IMR-90 (cell line): ENCODE results near the gene MAML2. TPM values are rescaled to one million over a fixed set of nuclear protein-coding genes. Genes with fewer than 3 reads are reported as not detected.

Experiments
- ATAC-seq: fragments of 200-7000 bp; cut with Tn5 transposase; 2 replicates; pipeline ENCODE4 v1.9.1; 2020; ENCODE audit warnings: low read depth, mild to moderate bottlenecking, moderate library complexity
- BruUV-seq: library from RNA; stranded (reverse); fragments of 400-500 nt; replicated peaks from 2 replicates; lab custom pipeline; 2021; lab: Mats Ljungman, UMichigan
- CTCF ChIA-PET: fragments of 300-600 bp; formaldehyde crosslinking; extraction: SDS; loops from one replicate; lab custom pipeline; 2021; ENCODE audit warnings: antibody characterized with exemption; lab: Yijun Ruan, JAX
- POLR2A ChIA-PET: fragments of 300-600 bp; sonication (Branson Sonifier 250); formaldehyde crosslinking; loops from one replicate; lab custom pipeline; 2022; ENCODE audit warnings: antibody characterized with exemption; ENCODE audit not compliant: unreplicated experiment; lab: Charles Lee
- DNase-seq: peaks from one replicate; pipeline ENCODE4 v3.0.0; 2013
- H2AFZ ChIP-seq: replicated peaks from 2 replicates; pipeline ENCODE3; 2013; ENCODE audit warnings: low read length, mild to moderate bottlenecking; ENCODE audit not compliant: poor library complexity
- H2AK5ac ChIP-seq: 2 replicates; pipeline ENCODE4 v1.6.1; 2013; ENCODE audit warnings: low read depth, low read length, inconsistent platforms
- H2AK9ac ChIP-seq: replicated peaks from 2 replicates; pipeline ENCODE3; 2013; ENCODE audit warnings: mild to moderate bottlenecking, low read depth, low read length, moderate library complexity; ENCODE audit not compliant: poor library complexity
- H2BK120ac ChIP-seq: 2 replicates; pipeline ENCODE4 v1.6.1; 2013; ENCODE audit warnings: low read depth, low read length, inconsistent platforms
- H2BK15ac ChIP-seq: 3 replicates; pipeline ENCODE4 v1.6.1; 2013; ENCODE audit warnings: low read depth, low read length, inconsistent platforms
- H2BK20ac ChIP-seq: 2 replicates; pipeline ENCODE4 v1.6.1; 2013; ENCODE audit warnings: low read depth, mild to moderate bottlenecking, inconsistent platforms, low read length, moderate library complexity
- H2BK5ac ChIP-seq: 2 replicates; pipeline ENCODE4 v1.6.1; 2013; ENCODE audit warnings: mild to moderate bottlenecking, low read depth, low read length, inconsistent platforms; ENCODE audit not compliant: poor library complexity, severe bottlenecking
- H3K14ac ChIP-seq: replicated peaks from 2 replicates; pipeline ENCODE4 v1.6.1; 2013; ENCODE audit warnings: low read depth, low read length, inconsistent platforms
- H3K18ac ChIP-seq: 2 replicates; pipeline ENCODE4 v1.6.1; 2013; ENCODE audit warnings: low read depth, low read length, control low read depth
- H3K23ac ChIP-seq: 2 replicates; pipeline ENCODE4 v1.6.1; 2013; ENCODE audit warnings: low read depth, low read length, inconsistent platforms
- H3K27ac ChIP-seq: 2 replicates; pipeline ENCODE4 v1.5.1; 2013; ENCODE audit warnings: mild to moderate bottlenecking, control low read depth, low read length; ENCODE audit not compliant: insufficient read depth
- H3K27me3 ChIP-seq: 2 replicates; pipeline ENCODE4 v1.6.1; 2013; ENCODE audit warnings: low read length; ENCODE audit not compliant: control insufficient read depth, insufficient read depth
- H3K36me3 ChIP-seq: 2 replicates; pipeline ENCODE4 v1.6.1; 2013; ENCODE audit warnings: low read length, mixed read lengths; ENCODE audit not compliant: control insufficient read depth, insufficient read depth
- H3K4ac ChIP-seq: 2 replicates; pipeline ENCODE4 v1.6.1; 2013; ENCODE audit warnings: low read depth, low read length, inconsistent platforms
- H3K4me1 ChIP-seq: 2 replicates; pipeline ENCODE4 v1.6.1; 2013; ENCODE audit warnings: low read length, mixed read lengths; ENCODE audit not compliant: control insufficient read depth, insufficient read depth
- H3K4me2 ChIP-seq: 2 replicates; pipeline ENCODE4 v1.6.1; 2013; ENCODE audit warnings: low read depth, mild to moderate bottlenecking, control low read depth, low read length, moderate library complexity
- H3K4me3 ChIP-seq: 2 replicates; pipeline ENCODE4 v1.5.1; 2013; ENCODE audit warnings: low read depth, mild to moderate bottlenecking, control low read depth, low read length, moderate library complexity; ENCODE audit not compliant: insufficient read depth
- H3K56ac ChIP-seq: 2 replicates; pipeline ENCODE4 v1.6.1; 2013; ENCODE audit warnings: low read length, inconsistent platforms; ENCODE audit not compliant: insufficient read depth; ENCODE audit errors: extremely low read depth
- H3K79me1 ChIP-seq, 2 experiments: 2 replicates each; pipeline ENCODE4 v1.6.1; 2013; ENCODE audit warnings: low read length in 2 of 2, inconsistent platforms in 1 of 2, low read depth in 1 of 2
- H3K9ac ChIP-seq: 2 replicates; pipeline ENCODE4 v1.6.1; 2013; ENCODE audit warnings: low read depth, low read length, control low read depth
- H3K9me1 ChIP-seq: 2 replicates; pipeline ENCODE4 v1.6.1; 2013; ENCODE audit warnings: low read length, inconsistent platforms; ENCODE audit not compliant: insufficient read depth
- H3K9me3 ChIP-seq: 2 replicates; pipeline ENCODE4 v1.6.1; 2013; ENCODE audit warnings: low read length; ENCODE audit not compliant: control insufficient read depth, insufficient read depth
- H4K20me1 ChIP-seq: 2 replicates; pipeline ENCODE4 v1.6.1; 2013; ENCODE audit warnings: low read length, inconsistent platforms; ENCODE audit not compliant: insufficient read depth
- H4K5ac ChIP-seq: 2 replicates; pipeline ENCODE4 v1.6.1; 2013; ENCODE audit warnings: mild to moderate bottlenecking, low read depth, low read length, control low read depth
- H4K8ac ChIP-seq, 2 experiments: 2 replicates each; pipeline ENCODE4 v1.6.1; 2013; ENCODE audit warnings: low read depth in 2 of 2, low read length in 2 of 2, control low read depth in 1 of 2, inconsistent platforms in 1 of 2
- H4K91ac ChIP-seq: 2 replicates; pipeline ENCODE4 v1.6.1; 2013; ENCODE audit warnings: low read depth, low read length, inconsistent platforms; ENCODE audit not compliant: insufficient read depth
- BHLHE40 ChIP-seq: fragments of 150-350 bp; IDR thresholded peaks from 2 replicates; pipeline ENCODE4 v1.6.1; 2016; ENCODE audit warnings: mild to moderate bottlenecking, low read depth, low read length
- CEBPB ChIP-seq: IDR thresholded peaks from 2 replicates; pipeline ENCODE4 v1.6.1; 2012; ENCODE audit warnings: low read depth, low read length, improper control_type of control experiment
- CHD1 ChIP-seq: IDR thresholded peaks from 2 replicates; pipeline ENCODE4 v1.6.1; 2012; ENCODE audit warnings: low read depth, low read length, improper control_type of control experiment
- CTCF ChIP-seq: conservative IDR thresholded peaks from 2 replicates; pipeline ENCODE4 v1.5.1; 2012; ENCODE audit warnings: mild to moderate bottlenecking, low read depth, low read length, improper control_type of control experiment
- FOS ChIP-seq: fragments of 150-350 bp; IDR thresholded peaks from 2 replicates; pipeline ENCODE4 v1.6.1; 2016; ENCODE audit warnings: low read depth, low read length
- MAFK ChIP-seq: IDR thresholded peaks from 2 replicates; pipeline ENCODE4 v1.6.1; 2012; ENCODE audit warnings: low read depth, low read length, improper control_type of control experiment
- MAZ ChIP-seq: IDR thresholded peaks from 2 replicates; pipeline ENCODE4 v1.6.1; 2012; ENCODE audit warnings: low read depth, mild to moderate bottlenecking, low read length, improper control_type of control experiment, moderate library complexity, borderline replicate concordance
- MXI1 ChIP-seq: IDR thresholded peaks from 2 replicates; pipeline ENCODE4 v1.6.1; 2012; ENCODE audit warnings: low read depth, mild to moderate bottlenecking, low read length, moderate library complexity, borderline replicate concordance
- NFE2L2 ChIP-seq: fragments of 150-350 bp; IDR thresholded peaks from 2 replicates; pipeline ENCODE4 v1.6.1; 2016; ENCODE audit warnings: low read depth, mild to moderate bottlenecking, low read length
- POLR2A ChIP-seq: IDR thresholded peaks from 2 replicates; pipeline ENCODE4 v1.6.1; 2012; ENCODE audit warnings: mild to moderate bottlenecking, low read depth, low read length
- RAD21 ChIP-seq: IDR thresholded peaks from 2 replicates; pipeline ENCODE4 v1.6.1; 2012; ENCODE audit warnings: low read length, improper control_type of control experiment
- RCOR1 ChIP-seq: IDR thresholded peaks from 2 replicates; pipeline ENCODE4 v1.6.1; 2012; ENCODE audit warnings: mild to moderate bottlenecking, low read length, improper control_type of control experiment; ENCODE audit not compliant: insufficient replicate concordance
- RFX5 ChIP-seq: IDR thresholded peaks from 2 replicates; pipeline ENCODE4 v1.8.0; 2012; ENCODE audit warnings: low read depth, mild to moderate bottlenecking, low read length, moderate library complexity
- SMC3 ChIP-seq: fragments of 150-350 bp; IDR thresholded peaks from 2 replicates; pipeline ENCODE4 v1.6.1; 2016; ENCODE audit warnings: low read depth, mild to moderate bottlenecking, antibody characterized with exemption, low read length, moderate library complexity
- USF2 ChIP-seq: fragments of 150-350 bp; IDR thresholded peaks from 2 replicates; pipeline ENCODE4 v1.6.1; 2017; ENCODE audit warnings: mild to moderate bottlenecking, antibody characterized with exemption, low read length, low read depth
- dilution Hi-C: fragments of 300-500 bp; cut with HindIII; formaldehyde crosslinking; loops from one replicate; pipeline ENCODE4 v1.14.3; 2018; ENCODE audit warnings: low sequenced_read_pairs; ENCODE audit not compliant: unreplicated experiment
- in situ Hi-C: fragments of 300-500 bp; cut with MboI; formaldehyde crosslinking; loops from 3 replicates; pipeline ENCODE4 v1.14.3; 2019; ENCODE audit warnings: low sequenced_read_pairs, inconsistent platforms, mixed read lengths
- intact Hi-C: fragments of 100-400 bp; cut with micrococcal nuclease; formaldehyde crosslinking; loops from 2 replicates; pipeline ENCODE4 v1.10.0; 2022
- polyA plus RNA-seq, 3 experiments: library from polyadenylated mRNA; depleted of rRNA; stranded (reverse); fragments of >200 nt; gene quantifications; 2 replicates each; pipeline ENCODE4 v1.2.3, GENCODE V29; 2012; ENCODE audit warnings: low replicate concordance in 1 of 3
- total RNA-seq: library from RNA; depleted of rRNA; stranded (reverse); fragments of >200 nt; gene quantifications from 2 replicates; pipeline ENCODE4 v1.2.3, GENCODE V29; 2012
- TF ChIP-seq, protein P1 (sequence below): fragments of 150-350 bp; IDR thresholded peaks from 2 replicates; pipeline ENCODE4 v1.6.1; 2016; ENCODE audit warnings: low read depth, mild to moderate bottlenecking, low read length, moderate library complexity, borderline replicate concordance

Gene MAML2
- total and polyA plus RNA-seq, 2 of the 4 experiments (the other 2 are of a cell fraction), result 15.0 to 19.5 TPM

DNA sequence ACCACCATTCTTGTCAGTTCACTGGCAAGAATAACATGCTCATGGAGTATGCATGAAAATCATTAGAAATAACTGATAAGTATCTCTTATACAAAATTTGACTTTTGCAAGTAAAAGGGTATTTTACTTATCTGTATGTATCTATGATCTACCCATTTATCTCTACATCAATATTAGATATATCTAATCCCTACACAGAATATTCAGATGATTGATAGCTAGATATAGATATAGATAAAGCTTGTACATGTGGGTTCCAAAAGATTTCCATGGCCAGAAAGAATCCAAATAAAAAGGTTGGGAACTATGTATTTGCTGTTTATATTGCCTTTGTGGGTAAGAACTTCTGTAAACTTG is 185.5 kb downstream of the MAML2 start:
- Histone ChIP-seq H3K4me1 (peaks cover 29% of the 10 kb centered on the region), H3K14ac (peak overlapping the region; percentile 58), H2BK120ac (peak overlapping the region; percentile 98), H3K18ac (peak overlapping the region; percentile 69; the same call in 1 of the 2 replicates), H2AK9ac (no peak overlapping the region), H3K4ac (peak overlapping the region; percentile 97), H2BK20ac (peak overlapping the region; percentile 94), H3K56ac (peak overlapping the region; percentile 45), H3K79me1 (peaks cover 18 to 62% of the 10 kb centered on the region in 2 experiments; a peak in 3 of 4 replicates), H2BK5ac (peak overlapping the region; percentile 87), H3K9ac (no peak overlapping the region; the same call in 1 of the 2 replicates), H3K4me2 (peak overlapping the region; percentile 64; the same call in 1 of the 2 replicates), H2BK15ac (peak overlapping the region; percentile 11; the same call in 2 of the 3 replicates), H3K36me3 (no peaks in the 10 kb centered on the region), H2AK5ac (peak overlapping the region; percentile 41), H4K8ac (peak overlapping the region; percentile 1 to 90; a peak in 3 of 4 replicates), H4K20me1 (no peaks in the 10 kb centered on the region), H3K27me3 (no peaks in the 10 kb centered on the region), H2AFZ (no peak overlapping the region), H4K5ac (peak overlapping the region; percentile 55; the same call in 1 of the 2 replicates), H3K27ac (peak overlapping the region; percentile 48), H3K9me1 (peaks cover 18% of the 10 kb centered on the region), H3K9me3 (no peaks in the 10 kb centered on the region), H3K4me3 (no peak overlapping the region), H4K91ac (peak overlapping the region; percentile 1; the same call in 1 of the 2 replicates), H3K23ac (peak overlapping the region; percentile 79; the same call in 1 of the 2 replicates)
- in situ Hi-C loops (no loop called here), intact Hi-C loops (no loop called here), dilution Hi-C loops (no loop called here)
- no peak for TF ChIP-seq CTCF
- TF ChIP-seq MXI1, result no peak
- no peak for TF ChIP-seq MAZ
- TF ChIP-seq BHLHE40, result no peak
- no peak for TF ChIP-seq CEBPB
- TF ChIP-seq MAFK, result no peak
- no peak for TF ChIP-seq RFX5
- TF ChIP-seq CHD1, result no peak
- TF ChIP-seq POLR2A, result no peak
- TF ChIP-seq, protein P1, sequence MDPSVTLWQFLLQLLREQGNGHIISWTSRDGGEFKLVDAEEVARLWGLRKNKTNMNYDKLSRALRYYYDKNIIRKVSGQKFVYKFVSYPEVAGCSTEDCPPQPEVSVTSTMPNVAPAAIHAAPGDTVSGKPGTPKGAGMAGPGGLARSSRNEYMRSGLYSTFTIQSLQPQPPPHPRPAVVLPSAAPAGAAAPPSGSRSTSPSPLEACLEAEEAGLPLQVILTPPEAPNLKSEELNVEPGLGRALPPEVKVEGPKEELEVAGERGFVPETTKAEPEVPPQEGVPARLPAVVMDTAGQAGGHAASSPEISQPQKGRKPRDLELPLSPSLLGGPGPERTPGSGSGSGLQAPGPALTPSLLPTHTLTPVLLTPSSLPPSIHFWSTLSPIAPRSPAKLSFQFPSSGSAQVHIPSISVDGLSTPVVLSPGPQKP, result no peak
- TF ChIP-seq FOS, result no peak
- no peak for TF ChIP-seq USF2
- TF ChIP-seq SMC3, result no peak
- TF ChIP-seq RAD21, result no peak
- TF ChIP-seq RCOR1, result no peak
- no peak for TF ChIP-seq NFE2L2
- no TSS peak for BruUV-seq
- no peak for ATAC-seq
- ChIA-PET POLR2A (no interaction called here), CTCF (interaction anchor here (0.6 kb wide), 1 partner anchor 30 kb away, joined by 3 read pairs; no protein-coding TSS in a partner anchor)
- no peak for DNase-seq
